ENCODE data around the gene TSPAN31. TPM values are rescaled to one million over a fixed set of nuclear protein-coding genes. Genes with fewer than 3 reads are reported as not detected.

Gene TSPAN31
- polyA plus RNA-seq, 2 of the 4 experiments (the other 2 are of a cell fraction), result 20.6 to 51.9 TPM

- CTCF ChIA-PET, result interaction anchor here (0.8 to 10.7 kb wide), 6 partner anchors 8 to 48 kb away, joined by 3 to 242 read pairs (median 3); partner anchors contain the start of gene OS9
- Histone ChIP-seq H3K4me3 (no peak overlapping the region), H3K9me3 (no peaks in the 10 kb centered on the region), H3K4me2 (no peak overlapping the region), H3K4me1 (peaks cover 30% of the 10 kb centered on the region), H3K27ac (no peak overlapping the region)
- ATAC-seq, result no peak
- peak in 1 of 2 experiments; percentile 52 for DNase-seq (ENCODE audit: low read depth in 1 of 2, low spot score in 1 of 2)
- 55% methylated on average over 14 of the region's 14 CpGs for WGBS (ENCODE audit: missing lambda C conversion rate)
- no peak for FAIRE-seq
- POLR2A ChIA-PET, result no interaction called here
- TF ChIP-seq CEBPB (IDR thresholded peaks at IDR 0.05), result no peak
- no peak for TF ChIP-seq ZNF302 (CRISPR knock-in tag; IDR thresholded peaks at IDR 0.05)
- TF ChIP-seq RAD21 (conservative IDR thresholded peaks at IDR 0.05 in 1 of 2, IDR thresholded peaks at IDR 0.05 in 1 of 2), result no peak
- TF ChIP-seq, protein P1, sequence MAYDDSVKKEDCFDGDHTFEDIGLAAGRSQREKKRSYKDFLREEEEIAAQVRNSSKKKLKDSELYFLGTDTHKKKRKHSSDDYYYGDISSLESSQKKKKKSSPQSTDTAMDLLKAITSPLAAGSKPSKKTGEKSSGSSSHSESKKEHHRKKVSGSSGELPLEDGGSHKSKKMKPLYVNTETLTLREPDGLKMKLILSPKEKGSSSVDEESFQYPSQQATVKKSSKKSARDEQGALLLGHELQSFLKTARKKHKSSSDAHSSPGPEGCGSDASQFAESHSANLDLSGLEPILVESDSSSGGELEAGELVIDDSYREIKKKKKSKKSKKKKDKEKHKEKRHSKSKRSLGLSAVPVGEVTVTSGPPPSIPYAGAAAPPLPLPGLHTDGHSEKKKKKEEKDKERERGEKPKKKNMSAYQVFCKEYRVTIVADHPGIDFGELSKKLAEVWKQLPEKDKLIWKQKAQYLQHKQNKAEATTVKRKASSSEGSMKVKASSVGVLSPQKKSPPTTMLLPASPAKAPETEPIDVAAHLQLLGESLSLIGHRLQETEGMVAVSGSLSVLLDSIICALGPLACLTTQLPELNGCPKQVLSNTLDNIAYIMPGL (CRISPR knock-in tag; IDR thresholded peaks at IDR 0.05; ENCODE audit: borderline replicate concordance), result no peak
- no peak for TF ChIP-seq POLR2A (IDR thresholded peaks at IDR 0.05; ENCODE audit: low read length)
- no peak for TF ChIP-seq PHF8 (IDR thresholded peaks at IDR 0.05; ENCODE audit: borderline replicate concordance, low read depth)
- no peak for TF ChIP-seq ESRRA (IDR thresholded peaks at IDR 0.05; ENCODE audit: borderline replicate concordance, low read length)
- TF ChIP-seq HOXA7 (CRISPR knock-in tag; IDR thresholded peaks at IDR 0.05), result no peak
- no peak for TF ChIP-seq HOXB5 (CRISPR knock-in tag; IDR thresholded peaks at IDR 0.05)
- no peak for TF ChIP-seq SREBF2 (IDR thresholded peaks at IDR 0.05)
- no peak for TF ChIP-seq RNF2 (IDR thresholded peaks at IDR 0.05; ENCODE audit: borderline replicate concordance, low read depth)
- no peak for TF ChIP-seq CHD2 (IDR thresholded peaks at IDR 0.05; ENCODE audit: low read length, partially characterized antibody)
- no peak for TF ChIP-seq E2F6 (IDR thresholded peaks at IDR 0.05; ENCODE audit: borderline replicate concordance, low read depth)
- TF ChIP-seq, protein P2, sequence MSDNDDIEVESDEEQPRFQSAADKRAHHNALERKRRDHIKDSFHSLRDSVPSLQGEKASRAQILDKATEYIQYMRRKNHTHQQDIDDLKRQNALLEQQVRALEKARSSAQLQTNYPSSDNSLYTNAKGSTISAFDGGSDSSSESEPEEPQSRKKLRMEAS (IDR thresholded peaks at IDR 0.05), result no peak
- TF ChIP-seq EP300 (IDR thresholded peaks at IDR 0.05), result no peak
- no peak for TF ChIP-seq CBX2 (IDR thresholded peaks at IDR 0.05; ENCODE audit: borderline replicate concordance, low read depth)
- TF ChIP-seq KDM1A (IDR thresholded peaks at IDR 0.05; ENCODE audit: low read depth), result no peak
These were observed 2.7 kb upstream of the TSPAN31 start for GRCh38 chr12:57741844-57742738.

GRCh38 chr12:57743769-57744168 is 1.1 kb upstream of the TSPAN31 start:
- H3K9me3 ChIP-seq, result no peaks in the 10 kb centered on the region
- H3K4me3 ChIP-seq, result peak overlapping the region; percentile 70
- 92% methylated on average over 2 of the region's 2 CpGs for WGBS (ENCODE audit: missing lambda C conversion rate)
- peak overlapping the region; percentile 93 to 98; a peak in 4 of 6 replicates for H3K27ac ChIP-seq
- DNase-seq (ENCODE audit: low read depth in 1 of 2, low spot score in 1 of 2), result no peak
- no peak for ATAC-seq
- ChIA-PET CTCF (interaction anchor here (1.2 to 3.1 kb wide), 5 partner anchors 8 to 160 kb away, joined by 3 to 14 read pairs (median 7); no protein-coding TSS in a partner anchor), POLR2A (interaction anchor here (0.9 to 1.7 kb wide), 6 partner anchors 8 to 28 kb away, joined by 3 to 7 read pairs (median 6); partner anchors contain the start of genes CYP27B1, EEF1AKMT3 and METTL1)
- peak overlapping the region; percentile 79 for H3K4me2 ChIP-seq
- TF ChIP-seq JUN (IDR thresholded peaks at IDR 0.05), result no peak
- H3K4me1 ChIP-seq, result peaks cover 16% of the 10 kb centered on the region; the same call in 2 of the 3 replicates
- no peak for FAIRE-seq

All from A549 (cell line).